Spleen (tissue), 11 donors: Measurements from ENCODE around the gene ZNF774. TPM values are rescaled to one million over a fixed set of nuclear protein-coding genes. Genes with fewer than 3 reads are reported as not detected.

Source experiments
- DNase-seq: peaks from one replicate; pipeline ENCODE4 v3.0.0-alpha.2; 2020
- H3K27ac ChIP-seq, 8 donors: fragments of 200-600 bp; sonication (generic) in 7 of 8; 1 replicate in 4 of 8; 2 replicates in 4 of 8; pipeline versions ENCODE4 v1.5.0 to v1.8.0; 2016 to 2021; ENCODE audit warnings: inconsistent platforms in 4 of 8, mild to moderate bottlenecking in 4 of 8, moderate library complexity in 1 of 8
- H3K27me3 ChIP-seq, 7 donors: fragments of 200-600 bp; sonication (generic) in 6 of 7; replicated peaks in 1 of 7; 1 replicate in 4 of 7; 2 replicates in 3 of 7; pipeline versions ENCODE4 v1.5.0 to v1.8.0; 2016 to 2021; ENCODE audit warnings: inconsistent platforms in 3 of 7, mild to moderate bottlenecking in 1 of 7
- H3K36me3 ChIP-seq, 6 donors: fragments of 200-600 bp; sonication (generic) in 5 of 6; 1 replicate in 4 of 6; 2 replicates in 2 of 6; pipeline versions ENCODE4 v1.5.0 to v1.8.0; 2016 to 2021; ENCODE audit warnings: inconsistent platforms in 2 of 6
- H3K4me1 ChIP-seq, 6 donors: fragments of 200-600 bp; sonication (generic) in 5 of 6; 1 replicate in 3 of 6; 2 replicates in 3 of 6; pipeline versions ENCODE4 v1.5.0 to v1.8.0; 2016 to 2021; ENCODE audit warnings: inconsistent platforms in 3 of 6
- H3K4me3 ChIP-seq, 8 donors: fragments of 200-600 bp; sonication (generic) in 7 of 8; 1 replicate in 4 of 8; 2 replicates in 4 of 8; pipeline versions ENCODE4 v1.5.0 to v1.8.0; 2016 to 2021; ENCODE audit warnings: inconsistent platforms in 4 of 8, mild to moderate bottlenecking in 4 of 8, moderate library complexity in 2 of 8
- H3K9me3 ChIP-seq, 8 donors: fragments of 200-600 bp; sonication (generic) in 7 of 8; 1 replicate in 4 of 8; 2 replicates in 4 of 8; pipeline versions ENCODE4 v1.5.0 to v1.8.0; 2016 to 2021; ENCODE audit warnings: inconsistent platforms in 4 of 8
- CTCF ChIP-seq, 11 experiments: fragments of 200-600 bp in 7 of 11; fragments of 450-650 bp in 4 of 11; sonication (generic) in 4 of 11; IDR thresholded peaks in 8 of 11; conservative IDR thresholded peaks in 3 of 11; 1 replicate in 7 of 11; 2 replicates in 4 of 11; pipeline versions ENCODE4 v1.4.0 to v1.8.0; 2016 to 2021; ENCODE audit warnings: antibody characterized with exemption in 11 of 11, inconsistent platforms in 4 of 11, mild to moderate bottlenecking in 1 of 11
- POLR2A ChIP-seq, 3 donors: fragments of 450-650 bp; IDR thresholded peaks; one replicate each; pipeline ENCODE4 v1.5.1; 2017; ENCODE audit warnings: antibody characterized with exemption in 3 of 3, mild to moderate bottlenecking in 1 of 3
- POLR2AphosphoS5 ChIP-seq, 3 donors: sonication (generic); formaldehyde crosslinking; IDR thresholded peaks; one replicate each; pipeline ENCODE4 v1.5.1; 2017; ENCODE audit warnings: antibody characterized with exemption in 3 of 3
- WGBS, 5 donors: extraction: QIAGEN DNeasy Blood & Tissue Kit in 3 of 5; methylation state at CpG; one replicate each; pipeline versions ENCODE4 v1.1.5 to v1.1.7; 2013 to 2018; 5-methylcytosine and 5-hydroxymethylcytosine counted together
- intact Hi-C: fragments of 100-400 bp; cut with DNase I; formaldehyde crosslinking; loops from one replicate; pipeline ENCODE4 v1.15.0; 2023; ENCODE audit warnings: low total_unique reads
- polyA plus RNA-seq, 3 donors: library from polyadenylated mRNA; stranded (reverse); fragments of 200-250 nt; gene quantifications; one replicate each; pipeline ENCODE4 v1.2.1, GENCODE V29; 2013
- total RNA-seq, 7 donors: library from RNA; depleted of rRNA in 3 of 7; stranded (reverse); fragments of >200 nt in 3 of 7; fragmentation: NEBNext Ultra II Directional in 4 of 7; extraction: Animal tissue kit (Norgen Biotek cat#: 25700) in 4 of 7; gene quantifications; one replicate each; pipeline versions ENCODE4 v1.1.0 to v1.2.1, GENCODE V29; 2016 to 2021
- donor health status: healthy with polysubstance abuse.
- donor health status: DM: no; HTN: no; CAD: no; lungs with moderate emphysema.
- donor health status: DM: no; HTN: no; CAD: no.
- donor health status: Bipolar disorder and iron deficiency.
- donor health status: healthy.
- donor health status: DM: no; HTN: no; CAD: no.
- donor health status: DM: yes; HTN: yes; CAD: no.

The ZNF774 gene
- total and polyA plus RNA-seq, 10 donors, result 0.17 to 4.2 (median 1.6) TPM

GRCh38 chr15:90387534-90388461 is 35.7 kb downstream of the ZNF774 start, which contains the start of gene IQGAP1:
IQGAP1 (plus strand) TSS chr15:90388242; CDS start chr15:90388342, 100 bp downstream.
- H3K4me3 ChIP-seq, result peak within 1 kb of the TSS; percentile 62 to 92 (median 76)
- H3K27ac ChIP-seq, result peak within 1 kb of the TSS; percentile 92 to 100 (median 98)
- 6 to 30% (median 9%) methylated on average over 12 to 62 of the region's 62 CpGs for WGBS, 5 donors
- peak; percentile 99 for DNase-seq
- TF ChIP-seq CTCF (IDR thresholded peaks at IDR 0.05 in 8 of 11, conservative IDR thresholded peaks at IDR 0.05 in 3 of 11), result peak in 1 of 11 experiments; percentile 32
- TF ChIP-seq POLR2A (IDR thresholded peaks at IDR 0.05), result peak; percentile 60 to 94 (median 87)
- TF ChIP-seq POLR2AphosphoS5 (IDR thresholded peaks at IDR 0.05), result peak; percentile 98 to 99 (median 98)
- H3K9me3 ChIP-seq, result no peaks in the 10 kb centered on the region
- no peaks in the 10 kb centered on the region for H3K27me3 ChIP-seq
- intact Hi-C loops, result no loop called here
- peaks cover 0 to 24% (median 13%) of the 10 kb centered on the region in 6 donors for H3K36me3 ChIP-seq
- peaks cover 26 to 53% (median 47%) of the 10 kb centered on the region in 6 donors for H3K4me1 ChIP-seq

- no peaks in the 10 kb centered on the region for H3K9me3 ChIP-seq
- WGBS, 5 donors, result 2 to 4% (median 3%) methylated on average over 23 to 52 of the region's 52 CpGs
Measured at GRCh38 chr15:90388462-90389380, 36.6 kb downstream of the ZNF774 start.

GRCh38 chr15:90389513-90389912 is 37.4 kb downstream of the ZNF774 start:
- Histone ChIP-seq H3K27ac (peak overlapping the region in 7 of 8 donors; percentile 92 to 100 (median 99)), H3K4me1 (peaks cover 26 to 67% (median 64%) of the 10 kb centered on the region in 6 donors), H3K36me3 (peaks cover 0 to 35% (median 13%) of the 10 kb centered on the region in 6 donors), H3K27me3 (no peaks in the 10 kb centered on the region), H3K9me3 (no peaks in the 10 kb centered on the region), H3K4me3 (peak overlapping the region; percentile 62 to 92 (median 76))
- 50 to 84% (median 76%) methylated on average over 6 of the region's 6 CpGs for WGBS, 5 donors
- intact Hi-C loops, result no loop called here
- TF ChIP-seq CTCF (IDR thresholded peaks at IDR 0.05 in 8 of 11, conservative IDR thresholded peaks at IDR 0.05 in 3 of 11) (no peak), POLR2AphosphoS5 (IDR thresholded peaks at IDR 0.05) (no peak), POLR2A (IDR thresholded peaks at IDR 0.05) (no peak)
- no peak for DNase-seq

More at GRCh38 chr15:90388462-90389380, 36.6 kb downstream of the ZNF774 start:
- peak; percentile 95 for DNase-seq
- H3K27me3 ChIP-seq, result no peaks in the 10 kb centered on the region
- H3K4me1 ChIP-seq, result peaks cover 26 to 62% (median 56%) of the 10 kb centered on the region in 6 donors
- peak in 1 of 11 experiments; percentile 18 for TF ChIP-seq CTCF (IDR thresholded peaks at IDR 0.05 in 8 of 11, conservative IDR thresholded peaks at IDR 0.05 in 3 of 11)
- TF ChIP-seq POLR2AphosphoS5 (IDR thresholded peaks at IDR 0.05), result no peak
- intact Hi-C loops, result no loop called here
- peak overlapping the region; percentile 62 to 92 (median 76) for H3K4me3 ChIP-seq
- H3K27ac ChIP-seq, result peak overlapping the region; percentile 92 to 100 (median 98)
- H3K36me3 ChIP-seq, result peaks cover 0 to 34% (median 13%) of the 10 kb centered on the region in 6 donors
